ENCODE data around the gene ZBTB7C.

DNA sequence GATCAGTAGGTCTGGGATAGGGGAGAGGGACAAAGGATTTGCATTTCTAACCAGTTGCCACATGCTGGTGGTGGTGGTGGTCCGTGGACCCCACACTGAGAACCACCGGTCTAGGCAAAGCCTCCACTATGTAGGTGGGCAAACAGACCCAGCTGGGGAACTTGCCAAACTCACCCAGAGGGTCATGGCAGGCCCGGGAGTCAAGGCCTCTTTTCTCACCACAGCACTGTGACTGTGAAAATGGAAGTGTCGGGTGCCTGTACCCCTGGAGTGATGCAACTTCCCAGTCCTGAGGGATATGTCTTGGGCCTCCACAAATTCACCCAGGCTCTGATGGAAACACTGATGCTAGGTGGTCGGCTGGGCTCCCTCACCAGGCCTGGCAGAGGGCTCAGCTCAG, 377.5 kb downstream of the ZBTB7C start:
- TF ChIP-seq, protein P1, sequence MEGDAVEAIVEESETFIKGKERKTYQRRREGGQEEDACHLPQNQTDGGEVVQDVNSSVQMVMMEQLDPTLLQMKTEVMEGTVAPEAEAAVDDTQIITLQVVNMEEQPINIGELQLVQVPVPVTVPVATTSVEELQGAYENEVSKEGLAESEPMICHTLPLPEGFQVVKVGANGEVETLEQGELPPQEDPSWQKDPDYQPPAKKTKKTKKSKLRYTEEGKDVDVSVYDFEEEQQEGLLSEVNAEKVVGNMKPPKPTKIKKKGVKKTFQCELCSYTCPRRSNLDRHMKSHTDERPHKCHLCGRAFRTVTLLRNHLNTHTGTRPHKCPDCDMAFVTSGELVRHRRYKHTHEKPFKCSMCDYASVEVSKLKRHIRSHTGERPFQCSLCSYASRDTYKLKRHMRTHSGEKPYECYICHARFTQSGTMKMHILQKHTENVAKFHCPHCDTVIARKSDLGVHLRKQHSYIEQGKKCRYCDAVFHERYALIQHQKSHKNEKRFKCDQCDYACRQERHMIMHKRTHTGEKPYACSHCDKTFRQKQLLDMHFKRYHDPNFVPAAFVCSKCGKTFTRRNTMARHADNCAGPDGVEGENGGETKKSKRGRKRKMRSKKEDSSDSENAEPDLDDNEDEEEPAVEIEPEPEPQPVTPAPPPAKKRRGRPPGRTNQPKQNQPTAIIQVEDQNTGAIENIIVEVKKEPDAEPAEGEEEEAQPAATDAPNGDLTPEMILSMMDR (conservative IDR thresholded peaks at IDR 0.05 in 1 of 2, IDR thresholded peaks at IDR 0.05 in 1 of 2; ENCODE audit: extremely low read depth in 1 of 2, insufficient read depth in 1 of 2, low read depth in 1 of 2, low read length in 2 of 2), result no peak
- TF ChIP-seq EZH2 (IDR thresholded peaks at IDR 0.05; ENCODE audit: borderline replicate concordance, low read length), result no peak

Measured in mammary epithelial cell (primary cell).